ENCODE measurements around the gene CD248. TPM values are rescaled to one million over a fixed set of nuclear protein-coding genes. Genes with fewer than 3 reads are reported as not detected.

Gene CD248
- total RNA-seq, 1 donor from 2014 or later, result 58.8 TPM

GRCh38 chr11:66345316-66345649, 28.4 kb upstream of the CD248 start:
- FAIRE-seq, result no peak

GRCh38 chr11:66344550-66345315, 27.9 kb upstream of the CD248 start, which contains the start of gene BRMS1:
Gene BRMS1, minus strand, starts transcription at chr11:66345104. Its CDS starts 2,870 bp downstream, at chr11:66342234.
- Mint-ChIP-seq H3K9me3 (ENCODE audit: unreplicated experiment) (peaks cover 1% of the 10 kb centered on the region), H3K27me3 (ENCODE audit: low read depth, unreplicated experiment) (no peaks in the 10 kb centered on the region), H3K36me3 (ENCODE audit: low read depth, unreplicated experiment) (peaks cover 2% of the 10 kb centered on the region), H3K4me3 (ENCODE audit: unreplicated experiment) (peak within 1 kb of the TSS; percentile 98), H3K4me1 (ENCODE audit: low read depth, unreplicated experiment) (peaks cover 21% of the 10 kb centered on the region), H3K27ac (ENCODE audit: unreplicated experiment) (peak within 1 kb of the TSS; percentile 97)
- H3K79me2 ChIP-seq (ENCODE audit: insufficient read depth, low read length), result peaks cover 34% of the 10 kb centered on the region
- peaks cover 31% of the 10 kb centered on the region for H4K20me1 ChIP-seq (ENCODE audit: insufficient read depth, low read length)
- H3K9ac ChIP-seq (ENCODE audit: low read length), result peak within 1 kb of the TSS; percentile 90
- H3K36me3 ChIP-seq (ENCODE audit: insufficient read depth, low read length), result peaks cover 3% of the 10 kb centered on the region
- TF ChIP-seq EZH2 (IDR thresholded peaks at IDR 0.05; ENCODE audit: insufficient read depth, low read length) (no peak), CTCF (IDR thresholded peaks at IDR 0.05; ENCODE audit: insufficient read depth, low read depth, low read length) (no peak)
- FAIRE-seq, result no peak
- peak; percentile 94 for DNase-seq (ENCODE audit: low read depth)
- peak within 1 kb of the TSS; percentile 96 for H3K4me2 ChIP-seq (ENCODE audit: low read length)
- peak within 1 kb of the TSS; percentile 87 for H2AFZ ChIP-seq (ENCODE audit: low read depth, low read length)
- H3K9me3 ChIP-seq (ENCODE audit: insufficient read depth, low read depth, low read length), result no peaks in the 10 kb centered on the region
- no peaks in the 10 kb centered on the region for H3K27me3 ChIP-seq (ENCODE audit: insufficient read depth, low read length)
- peak within 1 kb of the TSS; percentile 61 for H3K27ac ChIP-seq (ENCODE audit: low read depth, low read length)
- H3K4me1 ChIP-seq (ENCODE audit: insufficient read depth, low read length), result peaks cover 33% of the 10 kb centered on the region
- peak within 1 kb of the TSS; percentile 86 for H3K4me3 ChIP-seq (ENCODE audit: insufficient read depth, low read depth, low read length)

More at GRCh38 chr11:66345316-66345649, 28.4 kb upstream of the CD248 start:
- peak overlapping the region; percentile 98 for H3K4me3 Mint-ChIP-seq (ENCODE audit: unreplicated experiment)
- H3K9me3 Mint-ChIP-seq (ENCODE audit: unreplicated experiment), result peaks cover 1% of the 10 kb centered on the region
- Histone ChIP-seq H3K27me3 (ENCODE audit: insufficient read depth, low read length) (no peaks in the 10 kb centered on the region), H3K4me2 (ENCODE audit: low read length) (peak overlapping the region; percentile 96), H3K9me3 (ENCODE audit: insufficient read depth, low read depth, low read length) (no peaks in the 10 kb centered on the region), H2AFZ (ENCODE audit: low read depth, low read length) (peak overlapping the region; percentile 87), H3K79me2 (ENCODE audit: insufficient read depth, low read length) (peaks cover 34% of the 10 kb centered on the region), H3K9ac (ENCODE audit: low read length) (peak overlapping the region; percentile 90), H4K20me1 (ENCODE audit: insufficient read depth, low read length) (peaks cover 31% of the 10 kb centered on the region), H3K27ac (ENCODE audit: low read depth, low read length) (peak overlapping the region; percentile 61), H3K36me3 (ENCODE audit: insufficient read depth, low read length) (peaks cover 3% of the 10 kb centered on the region), H3K4me1 (ENCODE audit: insufficient read depth, low read length) (peaks cover 33% of the 10 kb centered on the region), H3K4me3 (ENCODE audit: insufficient read depth, low read depth, low read length) (peak overlapping the region; percentile 86)
- H3K27ac Mint-ChIP-seq (ENCODE audit: unreplicated experiment), result peak overlapping the region; percentile 97
- DNase-seq (ENCODE audit: low read depth), result no peak
- H3K4me1 Mint-ChIP-seq (ENCODE audit: low read depth, unreplicated experiment), result peaks cover 21% of the 10 kb centered on the region
- no peak for TF ChIP-seq EZH2 (IDR thresholded peaks at IDR 0.05; ENCODE audit: insufficient read depth, low read length)
- TF ChIP-seq CTCF (IDR thresholded peaks at IDR 0.05; ENCODE audit: insufficient read depth, low read depth, low read length), result no peak
- peaks cover under 1% of the 10 kb centered on the region for H3K36me3 Mint-ChIP-seq (ENCODE audit: low read depth, unreplicated experiment)
- H3K27me3 Mint-ChIP-seq (ENCODE audit: low read depth, unreplicated experiment), result no peaks in the 10 kb centered on the region

- Histone ChIP-seq H3K9me3 (ENCODE audit: insufficient read depth, low read depth, low read length) (no peaks in the 10 kb centered on the region), H3K79me2 (ENCODE audit: insufficient read depth, low read length) (peaks cover 34% of the 10 kb centered on the region), H3K27me3 (ENCODE audit: insufficient read depth, low read length) (no peaks in the 10 kb centered on the region), H3K36me3 (ENCODE audit: insufficient read depth, low read length) (peaks cover 3% of the 10 kb centered on the region), H2AFZ (ENCODE audit: low read depth, low read length) (no peak overlapping the region), H3K4me2 (ENCODE audit: low read length) (peak overlapping the region; percentile 96), H3K4me3 (ENCODE audit: insufficient read depth, low read depth, low read length) (no peak overlapping the region), H3K9ac (ENCODE audit: low read length) (no peak overlapping the region), H4K20me1 (ENCODE audit: insufficient read depth, low read length) (peaks cover 31% of the 10 kb centered on the region), H3K27ac (ENCODE audit: low read depth, low read length) (no peak overlapping the region), H3K4me1 (ENCODE audit: insufficient read depth, low read length) (peaks cover 38% of the 10 kb centered on the region)
- Mint-ChIP-seq H3K4me3 (ENCODE audit: unreplicated experiment) (peak overlapping the region; percentile 98), H3K27me3 (ENCODE audit: low read depth, unreplicated experiment) (no peaks in the 10 kb centered on the region), H3K27ac (ENCODE audit: unreplicated experiment) (no peak overlapping the region), H3K9me3 (ENCODE audit: unreplicated experiment) (peaks cover 1% of the 10 kb centered on the region), H3K36me3 (ENCODE audit: low read depth, unreplicated experiment) (peaks cover 7% of the 10 kb centered on the region), H3K4me1 (ENCODE audit: low read depth, unreplicated experiment) (peaks cover 28% of the 10 kb centered on the region)
- FAIRE-seq, result no peak
- TF ChIP-seq EZH2 (IDR thresholded peaks at IDR 0.05; ENCODE audit: insufficient read depth, low read length) (no peak), CTCF (IDR thresholded peaks at IDR 0.05; ENCODE audit: insufficient read depth, low read depth, low read length) (no peak)
- DNase-seq (ENCODE audit: low read depth), result no peak
Observed at GRCh38 chr11:66343176-66343575, 26.3 kb upstream of the CD248 start.

Measured in astrocyte (in vitro differentiated cells and primary cell).